Measurements from ENCODE around the gene IL2RA.

- TF ChIP-seq CTCF (IDR thresholded peaks at IDR 0.05; ENCODE audit: extremely low read depth in 1 of 2, insufficient read depth in 1 of 2, low read depth in 1 of 2, low read length in 2 of 2) = no peak
- no peak for TF ChIP-seq EZH2 (IDR thresholded peaks at IDR 0.05; ENCODE audit: borderline replicate concordance, low read depth, low read length, severe bottlenecking)
- TF ChIP-seq JUN (IDR thresholded peaks at IDR 0.05; ENCODE audit: borderline replicate concordance, insufficient read depth, insufficient read length, low read depth) = no peak
- TF ChIP-seq POLR2A (IDR thresholded peaks at IDR 0.05; ENCODE audit: low read depth, low read length) = no peak
- TF ChIP-seq MYC (IDR thresholded peaks at IDR 0.05; ENCODE audit: low read depth, low read length) = no peak
- TF ChIP-seq FOS (IDR thresholded peaks at IDR 0.05; ENCODE audit: borderline replicate concordance, insufficient read depth, low read length) = no peak
Observed at GRCh38 chr10:6047847-6048246, 14.3 kb downstream of the IL2RA start.

Data from endothelial cell of umbilical vein (primary cell).